Mesendoderm (in vitro differentiated cells): ENCODE data around the gene BORCS8.

Experiments used
- DNase-seq: peaks from one replicate; pipeline ENCODE4 v3.0.0; 2013
- H2AK5ac ChIP-seq: 2 replicates; pipeline ENCODE4 v1.6.1; 2013; ENCODE audit warnings: low read length, inconsistent platforms
- H2BK120ac ChIP-seq: 2 replicates; pipeline ENCODE4 v1.6.1; 2013; ENCODE audit warnings: low read depth, mild to moderate bottlenecking, low read length, moderate library complexity, mixed read lengths
- H2BK15ac ChIP-seq: replicated peaks from 2 replicates; pipeline ENCODE4 v1.6.1; 2013; ENCODE audit warnings: low read depth, mild to moderate bottlenecking, moderate library complexity
- H2BK5ac ChIP-seq: 2 replicates; pipeline ENCODE4 v1.6.1; 2013; ENCODE audit warnings: low read length, inconsistent platforms
- H3K18ac ChIP-seq: 2 replicates; pipeline ENCODE4 v1.6.1; 2013; ENCODE audit warnings: mild to moderate bottlenecking, low read length, mixed read lengths
- H3K23ac ChIP-seq: one replicate; pipeline ENCODE4 v1.6.1; 2013; ENCODE audit warnings: low read length
- H3K27ac ChIP-seq: 2 replicates; pipeline ENCODE4 v1.5.1; 2013; ENCODE audit warnings: low read depth, mild to moderate bottlenecking, inconsistent platforms, low read length, moderate library complexity
- H3K27me3 ChIP-seq: 2 replicates; pipeline ENCODE4 v1.6.1; 2013; ENCODE audit warnings: low read length, control low read depth, mild to moderate bottlenecking, inconsistent platforms; ENCODE audit not compliant: insufficient read depth, poor library complexity
- H3K36me3 ChIP-seq: 2 replicates; pipeline ENCODE4 v1.6.1; 2013; ENCODE audit warnings: low read length, inconsistent platforms; ENCODE audit not compliant: control insufficient read depth, insufficient read depth
- H3K4ac ChIP-seq: one replicate; pipeline ENCODE4 v1.6.1; 2013; ENCODE audit warnings: low read depth, mild to moderate bottlenecking, low read length, moderate library complexity
- H3K4me1 ChIP-seq: 2 replicates; pipeline ENCODE4 v1.6.1; 2013; ENCODE audit warnings: low read depth, low read length, inconsistent platforms; ENCODE audit not compliant: control insufficient read depth
- H3K4me2 ChIP-seq: 2 replicates; pipeline ENCODE4 v1.6.1; 2013; ENCODE audit warnings: low read length
- H3K4me3 ChIP-seq: 2 replicates; pipeline ENCODE4 v1.5.1; 2013; ENCODE audit warnings: mild to moderate bottlenecking, low read length
- H3K56ac ChIP-seq: one replicate; pipeline ENCODE4 v1.6.1; 2013; ENCODE audit warnings: low read length
- H3K79me1 ChIP-seq: 2 replicates; pipeline ENCODE4 v1.6.1; 2013; ENCODE audit warnings: low read length, inconsistent platforms
- H3K79me2 ChIP-seq: 2 replicates; pipeline ENCODE4 v1.6.1; 2013; ENCODE audit warnings: mild to moderate bottlenecking, low read length; ENCODE audit not compliant: control insufficient read depth, insufficient read depth
- H3K9ac ChIP-seq: 2 replicates; pipeline ENCODE4 v1.6.1; 2013; ENCODE audit warnings: low read length, inconsistent platforms
- H4K5ac ChIP-seq: one replicate; pipeline ENCODE4 v1.6.1; 2013; ENCODE audit warnings: low read length
- H4K8ac ChIP-seq: one replicate; pipeline ENCODE4 v1.6.1; 2013; ENCODE audit warnings: low read depth, mild to moderate bottlenecking, control low read depth, low read length, moderate library complexity
- WGBS: extraction: QIAGEN DNeasy Blood & Tissue Kit; methylation state at CpG from one replicate; pipeline ENCODE4 v1.1.7; 2013; ENCODE audit warnings: low lambda C conversion rate, missing lambda C conversion rate; ENCODE audit not compliant: insufficient coverage; ENCODE audit errors: extremely low coverage; 5-methylcytosine and 5-hydroxymethylcytosine counted together

The BORCS8 gene

GRCh38 chr19:19201697-19202630 lies 10.0 kb upstream of the BORCS8 start:
- Histone ChIP-seq H2AK5ac (no peak overlapping the region), H3K27ac (no peak overlapping the region), H3K36me3 (peaks cover 3% of the 10 kb centered on the region), H3K4me1 (no peaks in the 10 kb centered on the region), H3K9ac (peak overlapping the region; percentile 92), H2BK5ac (no peak overlapping the region), H3K27me3 (no peaks in the 10 kb centered on the region), H3K4ac (no peak overlapping the region), H3K4me2 (peak overlapping the region; percentile 92), H4K5ac (no peak overlapping the region), H2BK15ac (no peak overlapping the region), H3K79me1 (peaks cover 7% of the 10 kb centered on the region), H3K4me3 (peak overlapping the region; percentile 85), H3K18ac (no peak overlapping the region), H3K23ac (no peak overlapping the region), H3K56ac (peak overlapping the region; percentile 96), H3K79me2 (no peaks in the 10 kb centered on the region), H2BK120ac (no peak overlapping the region), H4K8ac (no peak overlapping the region)
- WGBS, result no CpG with 5 or more reads among the region's 19 CpGs
- DNase-seq, result no peak

- Histone ChIP-seq H2AK5ac (no peak overlapping the region), H4K8ac (no peak overlapping the region), H3K27ac (no peak overlapping the region), H2BK5ac (no peak overlapping the region), H3K4ac (no peak overlapping the region), H3K18ac (no peak overlapping the region), H2BK120ac (no peak overlapping the region), H4K5ac (no peak overlapping the region), H3K4me3 (no peak overlapping the region), H3K79me1 (peaks cover 9% of the 10 kb centered on the region), H3K79me2 (peaks cover 4% of the 10 kb centered on the region), H3K9ac (no peak overlapping the region), H3K4me1 (no peaks in the 10 kb centered on the region), H3K4me2 (no peak overlapping the region), H2BK15ac (no peak overlapping the region), H3K27me3 (no peaks in the 10 kb centered on the region), H3K56ac (no peak overlapping the region), H3K23ac (no peak overlapping the region), H3K36me3 (peaks cover 4% of the 10 kb centered on the region)
- no CpG with 5 or more reads among the region's 5 CpGs for WGBS
- DNase-seq, result no peak
These were observed 2.0 kb upstream of the BORCS8 start for GRCh38 chr19:19193926-19194325.

- Histone ChIP-seq H2BK5ac (peak overlapping the region; percentile 63), H3K79me1 (peaks cover 9% of the 10 kb centered on the region), H4K5ac (no peak overlapping the region), H3K4me1 (no peaks in the 10 kb centered on the region), H4K8ac (no peak overlapping the region), H3K18ac (peak overlapping the region; percentile 95), H2BK120ac (no peak overlapping the region), H3K4me3 (peak overlapping the region; percentile 89), H3K79me2 (peaks cover 4% of the 10 kb centered on the region), H3K36me3 (peaks cover 2% of the 10 kb centered on the region), H3K27me3 (no peaks in the 10 kb centered on the region), H3K9ac (peak overlapping the region; percentile 95), H3K27ac (no peak overlapping the region), H2AK5ac (no peak overlapping the region), H3K4me2 (peak overlapping the region; percentile 85), H3K23ac (no peak overlapping the region), H2BK15ac (no peak overlapping the region), H3K4ac (peak overlapping the region; percentile 92), H3K56ac (peak overlapping the region; percentile 96)
- no peak for DNase-seq
- WGBS, result no CpG with 5 or more reads among the region's 22 CpGs
These were observed 1.0 kb upstream of the BORCS8 start for GRCh38 chr19:19192910-19193423.

- no peaks in the 10 kb centered on the region for H3K4me1 ChIP-seq
- H3K79me1 ChIP-seq, result peaks cover 9% of the 10 kb centered on the region
- no peak for DNase-seq
- no CpG with 5 or more reads among the region's 17 CpGs for WGBS
- H3K4ac ChIP-seq, result no peak overlapping the region
- no peak overlapping the region for H2AK5ac ChIP-seq
- H2BK5ac ChIP-seq, result no peak overlapping the region
- no peak overlapping the region for H2BK120ac ChIP-seq
- H3K18ac ChIP-seq, result no peak overlapping the region
- H4K5ac ChIP-seq, result no peak overlapping the region
- H3K56ac ChIP-seq, result peak overlapping the region; percentile 94
- peak overlapping the region; percentile 99 for H3K9ac ChIP-seq
- H3K27me3 ChIP-seq, result no peaks in the 10 kb centered on the region
- H3K79me2 ChIP-seq, result peaks cover 4% of the 10 kb centered on the region
- no peak overlapping the region for H4K8ac ChIP-seq
- H2BK15ac ChIP-seq, result no peak overlapping the region
- H3K4me2 ChIP-seq, result peak overlapping the region; percentile 75
- H3K23ac ChIP-seq, result no peak overlapping the region
- H3K4me3 ChIP-seq, result peak overlapping the region; percentile 98
- no peaks in the 10 kb centered on the region for H3K36me3 ChIP-seq
- H3K27ac ChIP-seq, result no peak overlapping the region
These were observed 229 bp downstream of the BORCS8 start for GRCh38 chr19:19191768-19192077.

- H3K4me3 ChIP-seq, result no peak overlapping the region
- H2AK5ac ChIP-seq, result no peak overlapping the region
- no peak overlapping the region for H3K4me2 ChIP-seq
- no peak overlapping the region for H2BK15ac ChIP-seq
- peaks cover 2% of the 10 kb centered on the region for H3K36me3 ChIP-seq
- H3K9ac ChIP-seq, result no peak overlapping the region
- no peak overlapping the region for H3K23ac ChIP-seq
- no peak overlapping the region for H3K4ac ChIP-seq
- peaks cover 9% of the 10 kb centered on the region for H3K79me1 ChIP-seq
- H2BK120ac ChIP-seq, result no peak overlapping the region
- no peak overlapping the region for H3K27ac ChIP-seq
- no peak overlapping the region for H4K5ac ChIP-seq
- peaks cover 4% of the 10 kb centered on the region for H3K79me2 ChIP-seq
- H3K4me1 ChIP-seq, result no peaks in the 10 kb centered on the region
- H2BK5ac ChIP-seq, result no peak overlapping the region
- no CpG with 5 or more reads among the region's 14 CpGs for WGBS
- no peaks in the 10 kb centered on the region for H3K27me3 ChIP-seq
- no peak overlapping the region for H3K56ac ChIP-seq
- DNase-seq, result no peak
- no peak overlapping the region for H3K18ac ChIP-seq
- no peak overlapping the region for H4K8ac ChIP-seq
These were observed 5.2 kb downstream of the BORCS8 start for GRCh38 chr19:19186742-19187141.
